SHP77 treated with DMSO at 0.1 percent for 48 hours (cell line): ENCODE data around the gene UBIAD1.
A peak's percentile ranks its signal among the peaks of the same experiment; 100 is the strongest.
"Not testable (repeated sequence)": the region's sequence is repeated elsewhere in the genome, so short reads cannot be mapped to it uniquely, and the experiment has no call there.

Experiments used
- DNase-seq: peaks from one replicate; lab custom pipeline; 2025; lab: John Stamatoyannopoulos, UW

Gene UBIAD1

GRCh38 chr1:11272832-11273594, at the start of gene UBIAD1:
UBIAD1 (plus strand) TSS chr1:11273198; CDS start chr1:11273532, 334 bp downstream.
- peak; percentile 37 for DNase-seq

GRCh38 chr1:11227106-11228077, 45.6 kb upstream of the UBIAD1 start:
- no peak for DNase-seq

- DNase-seq: no peak
Observed at GRCh38 chr1:11229203-11229602, 43.8 kb upstream of the UBIAD1 start.

- DNase-seq: no peak
Observed at GRCh38 chr1:11233208-11233607, 39.8 kb upstream of the UBIAD1 start.

- no peak for DNase-seq
Observed at GRCh38 chr1:11237356-11237755, 35.6 kb upstream of the UBIAD1 start.

- no peak for DNase-seq
Observed at GRCh38 chr1:11238311-11238710, 34.7 kb upstream of the UBIAD1 start.

GRCh38 chr1:11245248-11245647, 27.8 kb upstream of the UBIAD1 start:
- no peak for DNase-seq

GRCh38 chr1:11245904-11246719, 26.9 kb upstream of the UBIAD1 start:
- DNase-seq: no peak

GRCh38 chr1:11248169-11248568, 24.8 kb upstream of the UBIAD1 start:
- no peak for DNase-seq

GRCh38 chr1:11252538-11252937, 20.5 kb upstream of the UBIAD1 start:
- DNase-seq: no peak

- DNase-seq: no peak
Observed at GRCh38 chr1:11253226-11253625, 19.8 kb upstream of the UBIAD1 start.

- DNase-seq: no peak
Observed at GRCh38 chr1:11256299-11256698, 16.7 kb upstream of the UBIAD1 start.

GRCh38 chr1:11262171-11263049, 10.6 kb upstream of the UBIAD1 start, which contains the start of gene MTOR:
MTOR (minus strand) TSS chr1:11262551; CDS start chr1:11259409, 3,142 bp downstream.
- peak; percentile 98 for DNase-seq

- DNase-seq: no peak
Observed at GRCh38 chr1:11266268-11267074, 6.5 kb upstream of the UBIAD1 start.

GRCh38 chr1:11267350-11268337, 5.4 kb upstream of the UBIAD1 start:
- not testable (repeated sequence) for DNase-seq

- no peak for DNase-seq
Observed at GRCh38 chr1:11272544-11272831, 510 bp upstream of the UBIAD1 start.

- DNase-seq: no peak
Observed at GRCh38 chr1:11273595-11274234, 717 bp downstream of the UBIAD1 start.

GRCh38 chr1:11279152-11279551, 6.2 kb downstream of the UBIAD1 start:
- DNase-seq: no peak

- no peak for DNase-seq
Observed at GRCh38 chr1:11279630-11280029, 6.6 kb downstream of the UBIAD1 start.
